HCT116 (cell line): ENCODE data around the gene EIF4G3.

Source experiments
- CEBPB ChIP-seq: IDR thresholded peaks from 2 replicates; pipeline ENCODE4 v1.6.1; 2012; ENCODE audit warnings: low read depth
- CTCF ChIP-seq, 3 experiments: fragments of 200-600 bp in 1 of 3; sonication (generic) in 1 of 3; IDR thresholded peaks in 2 of 3; conservative IDR thresholded peaks in 1 of 3; 2 replicates each; pipeline ENCODE4 v1.5.1; 2012 to 2017; ENCODE audit warnings: low read depth in 2 of 3, low read length in 2 of 3, antibody characterized with exemption in 1 of 3, borderline replicate concordance in 1 of 3, control low read depth in 1 of 3, mild to moderate bottlenecking in 1 of 3, mixed read lengths in 1 of 3, mixed run types in 1 of 3, moderate library complexity in 1 of 3; ENCODE audit not compliant: insufficient read depth in 1 of 3
- EZH2 ChIP-seq: fragments of 200-600 bp; sonication (generic); IDR thresholded peaks from 2 replicates; pipeline ENCODE4 v1.6.1; 2017; ENCODE audit warnings: antibody characterized with exemption, mixed run types
- POLR2A ChIP-seq: IDR thresholded peaks from 2 replicates; pipeline ENCODE4 v1.7.0; 2011; ENCODE audit warnings: borderline replicate concordance; ENCODE audit not compliant: insufficient read depth, insufficient read length; ENCODE audit errors: extremely low read depth
- POLR2AphosphoS5 ChIP-seq: IDR thresholded peaks from 2 replicates; pipeline ENCODE4 v1.6.1; 2011; ENCODE audit warnings: mild to moderate bottlenecking, low read depth, low read length, moderate library complexity
- REST ChIP-seq: IDR thresholded peaks from 2 replicates; pipeline ENCODE4 v1.6.1; 2012; ENCODE audit warnings: low read depth
- TCF7L2 ChIP-seq: IDR thresholded peaks from 2 replicates; pipeline ENCODE4 v1.7.0; 2011; ENCODE audit warnings: borderline replicate concordance, inconsistent platforms; ENCODE audit not compliant: insufficient read depth, insufficient read length; ENCODE audit errors: extremely low read depth
- YY1 ChIP-seq: IDR thresholded peaks from 2 replicates; pipeline ENCODE4 v1.6.1; 2011; ENCODE audit warnings: low read length, low read depth, moderate library complexity, mild to moderate bottlenecking; ENCODE audit not compliant: insufficient replicate concordance; ENCODE audit errors: extremely low read depth

GRCh38 chr1:21065851-21066250 is 110.8 kb downstream of the EIF4G3 start:
- TF ChIP-seq POLR2A = no peak
- TF ChIP-seq POLR2AphosphoS5 = no peak
- TF ChIP-seq CTCF (IDR thresholded peaks at IDR 0.05 in 2 of 3, conservative IDR thresholded peaks at IDR 0.05 in 1 of 3; ENCODE audit: borderline replicate concordance in 1 of 3, insufficient read depth in 1 of 3, low read depth in 2 of 3, low read length in 2 of 3) = no peak
- no peak for TF ChIP-seq REST
- TF ChIP-seq EZH2 = no peak
- no peak for TF ChIP-seq YY1
- no peak for TF ChIP-seq TCF7L2
- no peak for TF ChIP-seq CEBPB
